H9 (cell line): ENCODE measurements around the gene SCG2. TPM values are rescaled to one million over a fixed set of nuclear protein-coding genes. Genes with fewer than 3 reads are reported as not detected.

Experiments used
- DNase-seq: peaks from one replicate; pipeline ENCODE4 v3.0.0-alpha.2; 2017
- H2AFZ ChIP-seq: one replicate; pipeline ENCODE4 v1.6.1; 2013; ENCODE audit warnings: mild to moderate bottlenecking, low read length, control low read depth, moderate library complexity
- H2AK5ac ChIP-seq: 2 replicates; pipeline ENCODE4 v1.6.1; 2013; ENCODE audit warnings: low read length, control low read depth, mixed read lengths; ENCODE audit not compliant: insufficient read length
- H2BK120ac ChIP-seq: one replicate; pipeline ENCODE4 v1.6.1; 2013; ENCODE audit warnings: low read depth, mild to moderate bottlenecking, low read length, control low read depth, inconsistent platforms; ENCODE audit not compliant: poor library complexity, severe bottlenecking
- H2BK12ac ChIP-seq: 2 replicates; pipeline ENCODE4 v1.6.1; 2013; ENCODE audit warnings: low read length, control low read depth, mixed read lengths, low read depth; ENCODE audit not compliant: insufficient read length
- H2BK15ac ChIP-seq: 2 replicates; pipeline ENCODE4 v1.6.1; 2013; ENCODE audit warnings: low read depth, low read length, control low read depth
- H2BK20ac ChIP-seq: one replicate; pipeline ENCODE4 v1.6.1; 2013; ENCODE audit warnings: low read depth, mild to moderate bottlenecking, low read length, control low read depth, inconsistent platforms; ENCODE audit not compliant: poor library complexity, severe bottlenecking
- H2BK5ac ChIP-seq: 2 replicates; pipeline ENCODE4 v1.6.1; 2013; ENCODE audit warnings: low read length, control low read depth, mixed read lengths; ENCODE audit not compliant: insufficient read length
- H3K14ac ChIP-seq: 2 replicates; pipeline ENCODE4 v1.6.1; 2013; ENCODE audit warnings: low read length, control low read depth; ENCODE audit not compliant: insufficient read depth
- H3K18ac ChIP-seq: 2 replicates; pipeline ENCODE4 v1.6.1; 2013; ENCODE audit warnings: low read depth, mild to moderate bottlenecking, mixed read lengths, low read length, control low read depth; ENCODE audit not compliant: insufficient read length
- H3K23ac ChIP-seq: 2 replicates; pipeline ENCODE4 v1.6.1; 2013; ENCODE audit warnings: low read length, control low read depth, mixed read lengths, low read depth; ENCODE audit not compliant: insufficient read length
- H3K23me2 ChIP-seq: 2 replicates; pipeline ENCODE4 v1.6.1; 2013; ENCODE audit warnings: low read depth, mild to moderate bottlenecking, mixed read lengths, low read length, control low read depth; ENCODE audit not compliant: insufficient read length, poor library complexity, severe bottlenecking
- H3K27ac ChIP-seq: 2 replicates; pipeline ENCODE4 v1.5.1; 2013; ENCODE audit warnings: low read length, control low read depth, mixed read lengths, low read depth; ENCODE audit not compliant: insufficient read length
- H3K27me3 ChIP-seq: 2 replicates; pipeline ENCODE4 v1.6.1; 2013; ENCODE audit warnings: low read length, control low read depth, inconsistent platforms; ENCODE audit not compliant: insufficient read depth
- H3K4ac ChIP-seq: 2 replicates; pipeline ENCODE4 v1.6.1; 2013; ENCODE audit warnings: low read depth, mild to moderate bottlenecking, control low read depth, inconsistent platforms, low read length, moderate library complexity
- H3K4me1 ChIP-seq: 2 replicates; pipeline ENCODE4 v1.6.1; 2013; ENCODE audit warnings: low read length, control low read depth, inconsistent platforms; ENCODE audit not compliant: insufficient read depth
- H3K4me2 ChIP-seq: 2 replicates; pipeline ENCODE4 v1.6.1; 2013; ENCODE audit warnings: low read length, control low read depth, mixed read lengths; ENCODE audit not compliant: insufficient read length, insufficient read depth
- H3K56ac ChIP-seq: 2 replicates; pipeline ENCODE4 v1.6.1; 2013; ENCODE audit warnings: low read depth, mild to moderate bottlenecking, mixed read lengths, low read length, control low read depth; ENCODE audit not compliant: insufficient read length
- H3K79me1 ChIP-seq: 2 replicates; pipeline ENCODE4 v1.6.1; 2013; ENCODE audit warnings: low read depth, mild to moderate bottlenecking, moderate library complexity, low read length, control low read depth, inconsistent platforms; ENCODE audit not compliant: insufficient read depth, poor library complexity, severe bottlenecking
- H3K79me2 ChIP-seq: 2 replicates; pipeline ENCODE4 v1.6.1; 2013; ENCODE audit warnings: low read length, control low read depth, inconsistent platforms; ENCODE audit not compliant: insufficient read depth
- H3K9ac ChIP-seq: 2 replicates; pipeline ENCODE4 v1.6.1; 2013; ENCODE audit warnings: low read length, control low read depth, mixed read lengths; ENCODE audit not compliant: insufficient read length; ENCODE audit errors: extremely low read depth
- H3K9me3 ChIP-seq: one replicate; pipeline ENCODE4 v1.6.1; 2013; ENCODE audit warnings: low read depth, low read length, inconsistent platforms; ENCODE audit not compliant: control insufficient read depth
- H3T11ph ChIP-seq: one replicate; pipeline ENCODE4 v1.6.1; 2013; ENCODE audit warnings: mild to moderate bottlenecking, low read length, control low read depth, inconsistent platforms
- H4K20me1 ChIP-seq: one replicate; pipeline ENCODE4 v1.6.1; 2013; ENCODE audit not compliant: control insufficient read depth, insufficient read length, insufficient read depth
- H4K5ac ChIP-seq: 2 replicates; pipeline ENCODE4 v1.6.1; 2013; ENCODE audit warnings: low read depth, mild to moderate bottlenecking, mixed read lengths, low read length, control low read depth; ENCODE audit not compliant: insufficient read length
- H4K8ac ChIP-seq: replicated peaks from 2 replicates; pipeline ENCODE4 v1.6.1; 2013; ENCODE audit warnings: low read length, control low read depth, mixed read lengths, low read depth; ENCODE audit not compliant: insufficient read length
- H4K91ac ChIP-seq: 2 replicates; pipeline ENCODE4 v1.6.1; 2013; ENCODE audit warnings: low read depth, mild to moderate bottlenecking, moderate library complexity, mixed read lengths, low read length, control low read depth; ENCODE audit not compliant: insufficient read length
- H3K27ac Mint-ChIP-seq, 3 experiments: 2 replicates in 2 of 3; 3 replicates in 1 of 3; pipeline ENCODE4 v1.8.0; 2020 to 2021; ENCODE audit warnings: mixed read lengths in 3 of 3, mild to moderate bottlenecking in 1 of 3, moderate library complexity in 1 of 3
- H3K27me3 Mint-ChIP-seq: 2 replicates; pipeline ENCODE4 v1.8.0; 2021; ENCODE audit warnings: low read depth, mild to moderate bottlenecking, moderate library complexity, mixed read lengths
- H3K36me3 Mint-ChIP-seq, 3 experiments: 2 replicates in 2 of 3; 3 replicates in 1 of 3; pipeline ENCODE4 v1.8.0; 2020 to 2021; ENCODE audit warnings: low read depth in 3 of 3, mixed read lengths in 3 of 3; ENCODE audit not compliant: insufficient read depth in 1 of 3
- H3K4me1 Mint-ChIP-seq, 2 experiments: 2 replicates each; pipeline ENCODE4 v1.8.0; 2020; ENCODE audit warnings: mixed read lengths in 2 of 2
- H3K4me3 Mint-ChIP-seq, 2 experiments: 2 replicates in 1 of 2; 3 replicates in 1 of 2; pipeline ENCODE4 v1.8.0; 2020 to 2021; ENCODE audit warnings: mild to moderate bottlenecking in 2 of 2, mixed read lengths in 2 of 2, moderate library complexity in 1 of 2
- H3K9me3 Mint-ChIP-seq, 2 experiments: 2 replicates in 1 of 2; 3 replicates in 1 of 2; pipeline ENCODE4 v1.8.0; 2020; ENCODE audit warnings: mild to moderate bottlenecking in 2 of 2, mixed read lengths in 2 of 2, moderate library complexity in 1 of 2
- WGBS: extraction: QIAGEN DNeasy Blood & Tissue Kit; methylation state at CpG from one replicate; pipeline ENCODE4 v1.1.7; 2013; ENCODE audit warnings: missing lambda C conversion rate, low lambda C conversion rate, mixed read lengths; ENCODE audit not compliant: insufficient read length; ENCODE audit errors: extremely low coverage; 5-methylcytosine and 5-hydroxymethylcytosine counted together
- total RNA-seq: library from RNA; stranded (reverse); gene quantifications from 2 replicates; pipeline ENCODE4 v1.2.1, GENCODE V29; 2021
- TF ChIP-seq, protein P1 (sequence below): fragments of 200-600 bp; sonication (generic); conservative IDR thresholded peaks from 3 replicates; pipeline ENCODE4 v1.8.0; 2021; ENCODE audit warnings: antibody characterized with exemption, mild to moderate bottlenecking

Gene SCG2
- total RNA-seq, 1 experiment from 2014 or later, result 4.4 TPM

DNA sequence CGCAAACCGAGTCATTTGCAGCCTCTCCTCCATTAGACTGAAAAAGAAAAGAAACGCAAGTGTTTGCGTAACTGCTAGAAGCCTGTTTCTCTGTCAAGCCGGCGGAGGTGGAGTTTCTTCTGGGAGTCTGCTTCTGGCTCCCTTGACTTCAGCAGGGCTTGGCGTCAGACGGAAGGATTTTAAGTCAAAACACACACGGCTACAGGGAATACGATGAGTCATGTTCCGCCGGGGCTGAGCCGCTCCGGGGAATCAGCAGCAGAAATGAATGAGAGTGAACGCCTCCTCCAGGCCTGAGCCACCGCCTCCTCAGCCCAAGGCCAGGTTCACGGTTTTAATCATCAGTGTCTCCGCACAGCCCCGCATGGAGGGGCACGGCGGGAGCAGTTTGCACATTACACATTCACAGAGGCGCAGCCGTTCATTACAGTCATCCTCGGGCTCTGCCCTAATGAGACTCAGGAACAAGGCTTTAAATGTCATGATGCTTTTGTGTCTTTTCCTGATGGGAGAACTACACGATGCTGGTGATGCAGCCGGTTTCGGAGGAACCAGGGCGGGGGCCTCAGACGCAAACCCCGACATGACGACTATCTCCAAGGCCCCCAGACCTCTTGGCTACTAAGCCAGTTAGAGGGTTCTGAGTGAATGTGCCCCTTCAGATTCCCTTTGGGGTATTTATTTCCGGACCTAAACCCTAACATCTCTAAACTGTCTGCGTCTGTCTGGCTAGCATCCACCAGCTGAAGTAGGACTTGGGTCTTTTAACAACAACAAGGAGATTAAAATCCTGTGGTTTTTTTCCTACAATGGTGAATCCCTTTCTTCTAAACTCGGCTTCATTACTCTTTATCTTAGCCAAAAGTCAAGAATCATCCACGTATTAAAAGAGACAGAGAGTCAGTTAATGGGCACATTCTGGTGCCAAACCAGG is 11.1 kb upstream of the SCG2 start:
- peaks cover 0 to 5% (median 0%) of the 10 kb centered on the region in 3 experiments; a peak in 3 of 7 replicates for H3K36me3 Mint-ChIP-seq
- TF ChIP-seq, protein P1, sequence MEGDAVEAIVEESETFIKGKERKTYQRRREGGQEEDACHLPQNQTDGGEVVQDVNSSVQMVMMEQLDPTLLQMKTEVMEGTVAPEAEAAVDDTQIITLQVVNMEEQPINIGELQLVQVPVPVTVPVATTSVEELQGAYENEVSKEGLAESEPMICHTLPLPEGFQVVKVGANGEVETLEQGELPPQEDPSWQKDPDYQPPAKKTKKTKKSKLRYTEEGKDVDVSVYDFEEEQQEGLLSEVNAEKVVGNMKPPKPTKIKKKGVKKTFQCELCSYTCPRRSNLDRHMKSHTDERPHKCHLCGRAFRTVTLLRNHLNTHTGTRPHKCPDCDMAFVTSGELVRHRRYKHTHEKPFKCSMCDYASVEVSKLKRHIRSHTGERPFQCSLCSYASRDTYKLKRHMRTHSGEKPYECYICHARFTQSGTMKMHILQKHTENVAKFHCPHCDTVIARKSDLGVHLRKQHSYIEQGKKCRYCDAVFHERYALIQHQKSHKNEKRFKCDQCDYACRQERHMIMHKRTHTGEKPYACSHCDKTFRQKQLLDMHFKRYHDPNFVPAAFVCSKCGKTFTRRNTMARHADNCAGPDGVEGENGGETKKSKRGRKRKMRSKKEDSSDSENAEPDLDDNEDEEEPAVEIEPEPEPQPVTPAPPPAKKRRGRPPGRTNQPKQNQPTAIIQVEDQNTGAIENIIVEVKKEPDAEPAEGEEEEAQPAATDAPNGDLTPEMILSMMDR, result no peak
- Histone ChIP-seq H2AFZ (no peak overlapping the region), H3K14ac (no peak overlapping the region), H3K4ac (no peak overlapping the region), H3K27ac (no peak overlapping the region), H2BK5ac (no peak overlapping the region), H3T11ph (no peak overlapping the region), H4K20me1 (no peaks in the 10 kb centered on the region), H2BK15ac (no peak overlapping the region), H3K27me3 (peaks cover 3% of the 10 kb centered on the region; the same call in 1 of the 2 replicates), H3K79me1 (no peaks in the 10 kb centered on the region), H4K91ac (no peak overlapping the region), H3K9ac (no peak overlapping the region), H2BK20ac (no peak overlapping the region), H3K23ac (no peak overlapping the region), H3K4me1 (no peaks in the 10 kb centered on the region; the same call in 1 of the 2 replicates), H3K9me3 (no peaks in the 10 kb centered on the region), H3K18ac (no peak overlapping the region), H2AK5ac (no peak overlapping the region), H3K79me2 (no peaks in the 10 kb centered on the region), H3K23me2 (no peaks in the 10 kb centered on the region), H4K5ac (no peak overlapping the region), H4K8ac (no peak overlapping the region), H3K4me2 (peak overlapping the region; percentile 3), H2BK12ac (no peak overlapping the region), H3K56ac (no peak overlapping the region), H2BK120ac (no peak overlapping the region)
- H3K27ac Mint-ChIP-seq, result peak overlapping the region in 2 of 3 experiments; percentile 56 to 79; a peak in 3 of 7 replicates
- H3K9me3 Mint-ChIP-seq, result no peaks in the 10 kb centered on the region; a peak in 1 of 5 replicates
- peaks cover 22 to 23% of the 10 kb centered on the region in 2 experiments for H3K4me1 Mint-ChIP-seq
- peaks cover 84% of the 10 kb centered on the region for H3K27me3 Mint-ChIP-seq
- H3K4me3 Mint-ChIP-seq, result peak overlapping the region; percentile 40 to 75
- peak; percentile 82 for DNase-seq
- WGBS, result no CpG with 5 or more reads among the region's 35 CpGs
